ENCODE measurements around the gene ADAMTS19.
"Not testable (repeated sequence)": the region's sequence is repeated elsewhere in the genome, so short reads cannot be mapped to it uniquely, and the experiment has no call there.

The ADAMTS19 gene

GRCh38 chr5:129459777-129460671 lies at the start of gene ADAMTS19:
Gene ADAMTS19 (plus strand): TSS chr5:129460298. CDS start chr5:129460392, 94 bp downstream.
- DNase-seq: no peak

DNA sequence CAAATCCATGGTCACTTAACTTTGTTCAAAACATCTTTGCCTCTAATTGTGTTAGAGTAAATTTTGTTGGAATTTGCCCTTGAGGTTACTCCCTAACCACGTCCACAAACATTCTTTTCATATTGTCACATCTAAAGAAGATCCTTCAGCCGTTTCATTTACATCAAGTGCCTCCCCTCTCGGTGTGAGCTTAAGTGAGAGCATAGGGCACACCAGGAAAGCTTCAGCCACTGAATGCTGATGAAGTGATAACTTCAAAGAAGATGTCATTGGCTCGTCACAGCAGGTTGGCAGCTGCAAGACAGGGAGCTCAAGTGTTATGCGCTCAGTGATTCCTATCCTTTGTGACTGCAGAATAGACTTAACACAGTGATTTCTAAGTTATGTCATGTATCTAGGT lies 49.6 kb upstream of the ADAMTS19 start:
- DNase-seq: no peak

DNA sequence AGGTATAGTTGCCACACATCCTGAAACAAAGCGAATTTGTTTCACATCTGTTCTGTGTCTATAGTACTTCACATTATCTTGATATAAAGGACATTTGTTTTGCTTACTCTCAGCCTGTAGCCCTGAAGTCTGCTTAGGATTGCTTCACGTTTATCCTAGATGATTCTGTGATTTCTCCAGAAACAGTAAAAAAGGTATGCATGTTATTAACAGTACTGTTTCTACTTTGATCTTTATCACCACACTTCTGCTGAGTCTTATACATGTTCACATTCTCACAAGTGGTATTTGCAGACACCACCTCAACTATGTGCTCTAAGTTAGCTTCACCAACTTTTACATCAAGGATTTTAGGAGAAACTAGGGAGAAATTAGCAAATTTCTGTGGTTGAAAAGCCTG lies 47.4 kb upstream of the ADAMTS19 start:
- DNase-seq: no peak

GRCh38 chr5:129413570-129413969 lies 46.5 kb upstream of the ADAMTS19 start:
- no peak for DNase-seq

GRCh38 chr5:129419292-129419691 lies 40.8 kb upstream of the ADAMTS19 start:
- DNase-seq: no peak

DNA sequence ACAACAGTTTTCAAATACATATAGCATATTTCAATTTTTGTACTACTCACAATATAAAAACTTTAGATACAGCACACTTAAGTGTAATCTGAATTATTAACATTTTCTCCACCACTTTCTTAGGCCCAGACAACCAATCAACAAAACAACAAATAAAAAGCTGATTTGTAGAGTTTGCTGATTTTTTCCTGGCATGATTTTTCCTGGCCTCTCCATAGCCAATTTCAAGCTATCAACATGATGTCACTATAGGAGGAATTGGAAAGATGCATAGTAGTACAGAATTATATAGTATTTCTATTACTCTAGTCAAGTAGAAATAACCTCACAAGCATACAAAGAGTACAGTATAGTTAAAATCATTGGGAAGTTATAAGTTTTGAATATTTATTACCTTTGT lies 35.1 kb upstream of the ADAMTS19 start:
- DNase-seq: no peak

DNA sequence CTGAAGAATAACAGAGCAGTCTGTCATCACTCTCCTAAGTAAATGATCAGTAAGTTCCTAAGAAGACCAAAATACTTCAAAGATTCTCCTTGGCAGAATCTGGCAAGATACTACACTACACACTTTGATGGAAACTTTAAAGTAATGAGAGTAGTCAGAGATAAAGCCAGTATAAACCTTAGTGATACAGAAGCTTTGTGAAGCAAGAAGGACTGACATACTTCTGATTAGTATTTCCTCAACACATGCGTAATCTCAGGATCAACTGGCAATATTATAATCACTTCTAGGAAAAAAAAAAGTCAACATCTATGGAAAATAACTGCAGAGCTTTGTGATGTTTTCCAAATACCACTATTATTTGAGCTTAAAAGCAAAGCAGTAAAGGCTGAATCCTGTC lies 34.0 kb upstream of the ADAMTS19 start:
- no peak for DNase-seq

GRCh38 chr5:129428636-129429035 lies 31.5 kb upstream of the ADAMTS19 start:
- DNase-seq: not testable (repeated sequence)

DNA sequence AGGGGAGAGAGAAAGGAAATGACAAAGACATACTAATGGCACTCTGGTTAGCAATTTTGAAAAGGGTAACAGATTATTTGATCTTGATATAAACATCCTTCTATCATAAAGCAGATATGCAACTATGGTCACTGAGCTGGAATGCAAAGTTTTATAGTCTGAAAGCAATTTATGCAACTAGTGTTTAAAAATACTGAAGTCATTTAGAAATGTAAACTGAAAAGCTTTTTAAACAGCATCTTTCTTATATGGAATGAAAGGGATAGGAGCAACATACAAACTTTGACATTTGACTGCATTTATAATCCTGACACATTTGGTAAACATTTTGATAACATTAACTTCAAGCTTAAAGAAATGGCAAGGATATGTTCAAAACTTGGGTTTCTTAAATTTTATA lies 28.7 kb upstream of the ADAMTS19 start:
- no peak for DNase-seq

- DNase-seq: no peak
Measured at GRCh38 chr5:129438322-129438721, 21.8 kb upstream of the ADAMTS19 start.

GRCh38 chr5:129440424-129440823 lies 19.7 kb upstream of the ADAMTS19 start:
- DNase-seq: no peak

DNA sequence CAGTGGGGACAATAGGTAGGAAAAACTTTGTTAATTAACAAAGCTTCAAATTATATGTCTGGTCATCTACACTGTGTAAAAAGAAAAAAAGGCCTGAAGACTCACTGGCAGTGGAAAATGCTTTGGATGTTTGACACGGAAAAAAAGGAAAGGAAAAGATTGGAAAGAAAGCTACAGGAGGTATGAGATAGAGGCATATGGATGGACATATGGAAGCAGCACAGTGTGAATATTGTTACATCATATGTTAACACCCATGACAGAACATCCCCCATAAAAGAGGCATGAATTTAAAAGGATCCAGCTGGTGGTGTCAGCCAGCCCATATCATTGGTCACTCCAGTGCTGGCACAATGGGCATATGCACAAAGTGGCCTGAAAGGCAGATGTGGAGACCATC lies 19.0 kb upstream of the ADAMTS19 start:
- DNase-seq: no peak

DNA sequence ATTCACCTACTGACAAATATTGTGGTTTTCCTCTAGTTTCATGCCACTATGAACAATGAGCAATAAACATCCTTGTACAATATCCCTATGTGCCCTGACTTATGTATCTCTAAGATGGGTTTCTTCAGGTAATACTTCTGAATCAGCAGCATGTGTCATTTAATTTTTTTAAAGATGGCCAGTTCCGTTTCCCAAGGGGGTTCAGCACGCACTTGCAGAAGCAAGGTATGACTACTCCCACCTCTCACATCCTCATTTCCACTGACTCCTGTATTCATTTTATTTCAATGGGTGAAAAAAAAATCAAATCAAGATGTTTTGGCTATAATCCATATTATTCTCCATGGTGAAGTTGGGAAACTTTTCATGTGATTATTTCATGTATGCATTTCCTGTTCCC lies 14.7 kb upstream of the ADAMTS19 start:
- no peak for DNase-seq

- no peak for DNase-seq
Measured at GRCh38 chr5:129447968-129448367, 12.1 kb upstream of the ADAMTS19 start.

DNA sequence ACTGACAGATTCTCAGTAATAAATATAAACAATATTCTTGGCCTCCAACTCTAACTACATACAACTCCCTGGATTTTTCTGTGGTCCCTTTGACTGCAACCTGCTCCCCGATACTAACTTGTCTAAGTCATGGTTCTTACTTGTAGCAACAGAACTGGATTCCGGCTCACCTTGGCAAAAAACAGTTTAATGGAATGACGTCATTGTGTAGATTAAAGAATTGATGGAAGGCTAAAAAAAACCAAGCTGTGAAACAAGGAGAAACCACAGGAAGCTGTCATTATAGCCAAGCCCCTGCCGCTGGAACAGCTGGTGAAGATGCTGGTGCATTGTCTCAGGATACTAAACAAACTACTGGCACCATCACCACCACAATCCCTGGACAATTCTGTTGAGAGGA lies 11.4 kb upstream of the ADAMTS19 start:
- no peak for DNase-seq

DNA sequence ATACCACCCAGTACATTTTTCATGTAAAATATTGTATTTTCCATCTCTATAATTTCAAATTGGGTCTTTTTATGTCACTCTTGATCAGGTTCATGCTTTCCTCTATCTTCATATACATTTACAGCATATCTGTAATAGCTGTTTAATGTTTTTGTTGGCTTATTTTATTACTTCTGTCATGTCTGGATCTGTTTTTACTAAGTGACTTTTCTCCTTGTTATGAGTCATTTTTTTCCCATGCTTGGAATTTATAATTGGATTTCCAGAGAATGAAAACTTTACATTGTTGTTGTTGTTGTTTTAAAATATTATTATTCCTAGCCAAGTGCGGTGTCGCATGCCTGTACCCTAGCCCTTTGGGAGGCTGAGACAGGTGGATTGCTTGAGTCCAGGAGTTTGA lies 5.6 kb upstream of the ADAMTS19 start:
- no peak for DNase-seq

- DNase-seq: no peak
Measured at GRCh38 chr5:129459450-129459776, 685 bp upstream of the ADAMTS19 start.

DNA sequence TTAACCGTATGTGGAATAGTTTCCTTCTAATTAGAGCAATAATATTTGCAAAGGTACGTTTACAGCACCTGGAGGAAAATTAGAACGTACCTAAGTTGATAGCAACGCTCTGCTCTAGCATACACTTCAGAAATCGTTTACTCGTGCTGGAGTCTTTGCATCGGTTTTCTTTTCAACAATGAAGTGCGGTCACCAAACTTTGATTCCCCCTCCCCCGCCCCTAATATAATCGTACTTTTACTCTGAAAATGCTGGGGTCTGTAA lies 506 bp downstream of the ADAMTS19 start:
- no peak for DNase-seq

DNA sequence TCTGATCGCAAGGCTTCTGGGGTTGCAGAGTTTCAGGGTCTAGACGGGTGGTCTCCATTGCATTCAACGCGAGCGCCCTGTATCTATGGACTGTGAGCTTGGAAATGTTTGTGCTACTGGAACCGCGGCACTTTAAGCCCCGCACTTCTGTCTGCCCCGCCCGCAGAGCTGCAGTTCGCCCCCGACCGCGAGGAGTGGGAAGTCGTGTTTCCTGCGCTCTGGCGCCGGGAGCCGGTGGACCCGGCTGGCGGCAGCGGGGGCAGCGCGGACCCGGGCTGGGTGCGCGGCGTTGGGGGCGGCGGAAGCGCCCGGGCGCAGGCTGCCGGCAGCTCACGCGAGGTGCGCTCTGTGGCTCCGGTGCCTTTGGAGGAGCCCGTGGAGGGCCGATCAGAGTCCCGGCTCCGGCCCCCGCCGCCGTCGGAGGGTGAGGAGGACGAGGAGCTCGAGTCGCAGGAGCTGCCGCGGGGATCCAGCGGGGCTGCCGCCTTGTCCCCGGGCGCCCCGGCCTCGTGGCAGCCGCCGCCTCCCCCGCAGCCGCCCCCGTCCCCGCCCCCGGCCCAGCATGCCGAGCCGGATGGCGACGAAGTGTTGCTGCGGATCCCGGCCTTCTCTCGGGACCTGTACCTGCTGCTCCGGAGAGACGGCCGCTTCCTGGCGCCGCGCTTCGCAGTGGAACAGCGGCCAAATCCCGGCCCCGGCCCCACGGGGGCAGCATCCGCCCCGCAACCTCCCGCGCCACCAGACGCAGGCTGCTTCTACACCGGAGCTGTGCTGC lies 1.0 kb downstream of the ADAMTS19 start:
- no peak for DNase-seq

DNA sequence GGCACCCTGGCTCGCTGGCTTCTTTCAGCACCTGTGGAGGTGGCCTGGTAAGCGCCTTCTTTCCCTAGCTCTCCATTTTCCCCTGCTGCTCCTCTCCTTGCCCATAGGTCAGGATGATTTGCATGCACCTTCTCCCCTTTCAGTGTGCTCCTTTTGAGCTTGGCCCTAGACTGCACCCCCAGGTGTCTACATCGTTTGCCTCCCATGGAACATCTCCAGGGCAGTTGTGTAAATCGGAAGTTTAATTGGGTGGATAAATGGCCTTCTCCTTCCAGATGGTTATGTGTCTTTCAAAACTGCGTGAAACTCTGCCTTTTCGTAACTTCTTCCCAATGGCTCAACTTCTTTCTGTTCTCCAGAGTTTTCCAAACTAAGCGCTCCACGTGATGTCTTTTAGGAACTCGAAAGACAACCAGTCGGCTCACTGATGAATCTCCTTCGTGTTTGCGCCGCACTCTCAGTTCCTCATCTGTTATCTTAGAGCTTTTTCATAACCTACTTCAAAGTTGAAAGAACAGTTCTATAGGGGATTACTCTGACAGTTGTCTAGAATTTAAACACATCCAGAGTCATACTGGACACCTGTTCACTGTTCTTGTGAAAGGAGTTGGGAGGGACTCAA lies 1.7 kb downstream of the ADAMTS19 start:
- no peak for DNase-seq

GRCh38 chr5:129465776-129466344 lies 5.8 kb downstream of the ADAMTS19 start:
- no peak for DNase-seq

DNA sequence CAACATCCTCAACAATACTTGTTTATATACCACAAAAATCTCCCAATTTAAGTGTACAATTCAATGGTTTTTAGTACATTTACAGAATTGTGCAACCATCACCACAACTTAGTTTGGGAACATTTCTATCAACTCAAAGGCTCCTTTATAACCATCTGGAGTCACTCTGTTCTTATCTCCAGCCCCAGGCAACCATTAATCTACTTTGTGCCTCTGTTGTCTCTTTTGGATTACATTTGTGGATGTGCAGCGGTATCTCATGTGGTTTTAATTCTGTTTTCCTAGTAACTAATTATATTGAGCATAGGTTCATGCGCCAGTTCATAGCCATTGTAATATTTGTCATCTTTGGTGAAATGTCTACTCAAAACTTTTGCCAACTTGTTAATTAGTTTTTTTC lies 14.4 kb downstream of the ADAMTS19 start:
- DNase-seq: no peak

DNA sequence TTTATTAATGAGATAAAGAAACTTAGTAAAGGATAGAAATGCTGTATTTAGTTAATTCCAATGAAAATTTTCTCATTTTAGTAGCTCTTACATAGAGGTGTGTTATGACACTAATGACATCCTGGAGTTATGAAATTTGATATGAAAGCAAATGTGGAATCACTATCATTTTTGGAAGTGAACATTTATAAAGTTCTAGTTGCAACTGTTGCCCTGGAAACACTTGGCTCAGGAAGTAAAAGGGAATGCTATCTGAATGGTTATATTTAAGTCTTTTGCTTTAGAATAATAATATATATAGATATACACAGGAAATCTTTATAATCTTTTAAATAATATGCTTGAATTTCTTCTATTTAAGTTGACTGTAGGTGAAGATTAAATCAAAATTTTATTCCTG lies 16.7 kb downstream of the ADAMTS19 start:
- DNase-seq: no peak

DNA sequence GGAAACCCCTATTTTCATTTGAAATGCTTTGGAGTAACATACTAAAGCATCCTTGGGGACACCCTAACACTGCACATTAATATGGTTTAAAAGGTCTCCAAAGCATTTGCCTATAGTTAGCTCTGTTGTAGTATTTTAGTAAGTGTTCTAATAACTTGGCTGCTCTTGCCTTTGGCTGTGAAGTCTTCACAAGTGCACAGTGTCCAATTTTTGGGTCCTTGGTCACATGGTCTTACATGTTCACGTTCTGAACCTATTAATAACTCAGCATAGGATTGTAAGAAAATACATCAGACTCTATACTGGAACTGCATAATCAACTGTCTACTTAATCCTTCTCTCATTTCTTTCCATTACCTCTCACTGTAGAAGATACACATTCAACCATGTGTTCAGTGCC lies 17.4 kb downstream of the ADAMTS19 start:
- DNase-seq: no peak
